Testis (tissue), 2 donors: ENCODE data around the gene RAP1GAP2.

ENCODE experiments used
- POLR2A ChIP-seq: fragments of 450-650 bp; IDR thresholded peaks from one replicate; pipeline ENCODE4 v1.6.1; 2017; ENCODE audit warnings: antibody characterized with exemption, mild to moderate bottlenecking, moderate library complexity
- TF ChIP-seq, protein P1 (sequence below), 3 experiments: fragments of 450-650 bp in 2 of 3; fragments of 200-600 bp in 1 of 3; sonication (generic) in 1 of 3; IDR thresholded peaks; one replicate each; pipeline ENCODE4 v1.5.1; 2016 to 2019; ENCODE audit warnings: antibody characterized with exemption in 3 of 3, mild to moderate bottlenecking in 2 of 3, moderate library complexity in 1 of 3

- TF ChIP-seq, protein P1, sequence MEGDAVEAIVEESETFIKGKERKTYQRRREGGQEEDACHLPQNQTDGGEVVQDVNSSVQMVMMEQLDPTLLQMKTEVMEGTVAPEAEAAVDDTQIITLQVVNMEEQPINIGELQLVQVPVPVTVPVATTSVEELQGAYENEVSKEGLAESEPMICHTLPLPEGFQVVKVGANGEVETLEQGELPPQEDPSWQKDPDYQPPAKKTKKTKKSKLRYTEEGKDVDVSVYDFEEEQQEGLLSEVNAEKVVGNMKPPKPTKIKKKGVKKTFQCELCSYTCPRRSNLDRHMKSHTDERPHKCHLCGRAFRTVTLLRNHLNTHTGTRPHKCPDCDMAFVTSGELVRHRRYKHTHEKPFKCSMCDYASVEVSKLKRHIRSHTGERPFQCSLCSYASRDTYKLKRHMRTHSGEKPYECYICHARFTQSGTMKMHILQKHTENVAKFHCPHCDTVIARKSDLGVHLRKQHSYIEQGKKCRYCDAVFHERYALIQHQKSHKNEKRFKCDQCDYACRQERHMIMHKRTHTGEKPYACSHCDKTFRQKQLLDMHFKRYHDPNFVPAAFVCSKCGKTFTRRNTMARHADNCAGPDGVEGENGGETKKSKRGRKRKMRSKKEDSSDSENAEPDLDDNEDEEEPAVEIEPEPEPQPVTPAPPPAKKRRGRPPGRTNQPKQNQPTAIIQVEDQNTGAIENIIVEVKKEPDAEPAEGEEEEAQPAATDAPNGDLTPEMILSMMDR (IDR thresholded peaks at IDR 0.05): no peak
- TF ChIP-seq POLR2A: no peak
Observed at GRCh38 chr17:2821868-2822267, 25.6 kb downstream of the RAP1GAP2 start.
